HG02938 (cell line): ENCODE results near the gene GPR119.
A peak's percentile ranks its signal among the peaks of the same experiment; 100 is the strongest.
"Not testable (repeated sequence)": the region's sequence is repeated elsewhere in the genome, so short reads cannot be mapped to it uniquely, and the experiment has no call there.

Experiments
- ATAC-seq: cut with Tn5 transposase; IDR thresholded peaks from one replicate; pipeline ENCODE4 v1.9.1; 2021; ENCODE audit warnings: mild to moderate bottlenecking, moderate library complexity; ENCODE audit not compliant: unreplicated experiment

The GPR119 gene

GRCh38 chrX:130339408-130340222 is 45.9 kb downstream of the GPR119 start, which contains the start of gene SLC25A14:
Gene SLC25A14, plus strand, starts transcription at chrX:130339919. Its CDS starts 360 bp downstream, at chrX:130340279.
- peak; percentile 94 for ATAC-seq

- ATAC-seq: not testable (repeated sequence)
Observed at GRCh38 chrX:130338869-130339268, 46.6 kb downstream of the GPR119 start.

- no peak for ATAC-seq
Observed at GRCh38 chrX:130336531-130336930, 48.9 kb downstream of the GPR119 start.
